22Rv1 (cell line): ENCODE data around the gene PSMG4.

Source experiments
- ZFX ChIP-seq: fragments of 450-650 bp; IDR thresholded peaks from 2 replicates; pipeline ENCODE4 v1.6.1; 2017; ENCODE audit warnings: antibody characterized with exemption, borderline replicate concordance
- TF ChIP-seq, protein P1 (sequence below): fragments of 450-650 bp; IDR thresholded peaks from 2 replicates; pipeline ENCODE4 v1.5.1; 2017; ENCODE audit warnings: mild to moderate bottlenecking

GRCh38 chr6:3244003-3244831 lies 14.5 kb upstream of the PSMG4 start:
- TF ChIP-seq, protein P1, sequence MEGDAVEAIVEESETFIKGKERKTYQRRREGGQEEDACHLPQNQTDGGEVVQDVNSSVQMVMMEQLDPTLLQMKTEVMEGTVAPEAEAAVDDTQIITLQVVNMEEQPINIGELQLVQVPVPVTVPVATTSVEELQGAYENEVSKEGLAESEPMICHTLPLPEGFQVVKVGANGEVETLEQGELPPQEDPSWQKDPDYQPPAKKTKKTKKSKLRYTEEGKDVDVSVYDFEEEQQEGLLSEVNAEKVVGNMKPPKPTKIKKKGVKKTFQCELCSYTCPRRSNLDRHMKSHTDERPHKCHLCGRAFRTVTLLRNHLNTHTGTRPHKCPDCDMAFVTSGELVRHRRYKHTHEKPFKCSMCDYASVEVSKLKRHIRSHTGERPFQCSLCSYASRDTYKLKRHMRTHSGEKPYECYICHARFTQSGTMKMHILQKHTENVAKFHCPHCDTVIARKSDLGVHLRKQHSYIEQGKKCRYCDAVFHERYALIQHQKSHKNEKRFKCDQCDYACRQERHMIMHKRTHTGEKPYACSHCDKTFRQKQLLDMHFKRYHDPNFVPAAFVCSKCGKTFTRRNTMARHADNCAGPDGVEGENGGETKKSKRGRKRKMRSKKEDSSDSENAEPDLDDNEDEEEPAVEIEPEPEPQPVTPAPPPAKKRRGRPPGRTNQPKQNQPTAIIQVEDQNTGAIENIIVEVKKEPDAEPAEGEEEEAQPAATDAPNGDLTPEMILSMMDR, result no peak
- TF ChIP-seq ZFX, result no peak
